Progenitor cell of endocrine pancreas (in vitro differentiated cells): ENCODE results near the gene MT1A. TPM values are rescaled to one million over a fixed set of nuclear protein-coding genes. Genes with fewer than 3 reads are reported as not detected.
"Not testable (repeated sequence)": the region's sequence is repeated elsewhere in the genome, so short reads cannot be mapped to it uniquely, and the experiment has no call there.

ENCODE experiments used
- DNase-seq: peaks from one replicate; pipeline ENCODE4 v3.0.0; 2021; ENCODE audit warnings: low spot score; ENCODE audit not compliant: unreplicated experiment
- H3K27ac Mint-ChIP-seq: 2 replicates; pipeline ENCODE4 v1.8.0; 2021; ENCODE audit warnings: mild to moderate bottlenecking, moderate library complexity, mixed read lengths
- H3K27me3 Mint-ChIP-seq: 2 replicates; pipeline ENCODE4 v1.8.0; 2021; ENCODE audit warnings: mixed read lengths
- H3K36me3 Mint-ChIP-seq: 2 replicates; pipeline ENCODE4 v1.8.0; 2022; ENCODE audit warnings: mixed read lengths; ENCODE audit not compliant: insufficient read depth
- H3K4me1 Mint-ChIP-seq: 2 replicates; pipeline ENCODE4 v1.8.0; 2021; ENCODE audit warnings: low read depth, mixed read lengths
- H3K4me3 Mint-ChIP-seq: 2 replicates; pipeline ENCODE4 v1.8.0; 2021; ENCODE audit warnings: low read depth, mild to moderate bottlenecking, moderate library complexity, mixed read lengths
- H3K9me3 Mint-ChIP-seq: 2 replicates; pipeline ENCODE4 v1.8.0; 2021; ENCODE audit warnings: low read depth, mixed read lengths
- total RNA-seq: library from RNA; stranded (reverse); gene quantifications from 2 replicates; pipeline ENCODE4 v1.2.1, GENCODE V29; 2021
- TF ChIP-seq, protein P1 (sequence below): fragments of 200-600 bp; sonication (generic); IDR thresholded peaks from one replicate; pipeline ENCODE4 v1.5.0; 2021; ENCODE audit warnings: antibody characterized with exemption, mild to moderate bottlenecking; ENCODE audit not compliant: unreplicated experiment

Gene MT1A
- total RNA-seq, 1 donor from 2014 or later, result not detected

GRCh38 chr16:56669005-56669839 lies 30.8 kb downstream of the MT1A start, which contains the start of gene MT1H:
MT1H (plus strand) TSS chr16:56669814; CDS start chr16:56669885, 71 bp downstream.
- peaks cover 99% of the 10 kb centered on the region for H3K27me3 Mint-ChIP-seq
- no peaks in the 10 kb centered on the region for H3K9me3 Mint-ChIP-seq
- no peaks in the 10 kb centered on the region for H3K36me3 Mint-ChIP-seq
- TF ChIP-seq, protein P1, sequence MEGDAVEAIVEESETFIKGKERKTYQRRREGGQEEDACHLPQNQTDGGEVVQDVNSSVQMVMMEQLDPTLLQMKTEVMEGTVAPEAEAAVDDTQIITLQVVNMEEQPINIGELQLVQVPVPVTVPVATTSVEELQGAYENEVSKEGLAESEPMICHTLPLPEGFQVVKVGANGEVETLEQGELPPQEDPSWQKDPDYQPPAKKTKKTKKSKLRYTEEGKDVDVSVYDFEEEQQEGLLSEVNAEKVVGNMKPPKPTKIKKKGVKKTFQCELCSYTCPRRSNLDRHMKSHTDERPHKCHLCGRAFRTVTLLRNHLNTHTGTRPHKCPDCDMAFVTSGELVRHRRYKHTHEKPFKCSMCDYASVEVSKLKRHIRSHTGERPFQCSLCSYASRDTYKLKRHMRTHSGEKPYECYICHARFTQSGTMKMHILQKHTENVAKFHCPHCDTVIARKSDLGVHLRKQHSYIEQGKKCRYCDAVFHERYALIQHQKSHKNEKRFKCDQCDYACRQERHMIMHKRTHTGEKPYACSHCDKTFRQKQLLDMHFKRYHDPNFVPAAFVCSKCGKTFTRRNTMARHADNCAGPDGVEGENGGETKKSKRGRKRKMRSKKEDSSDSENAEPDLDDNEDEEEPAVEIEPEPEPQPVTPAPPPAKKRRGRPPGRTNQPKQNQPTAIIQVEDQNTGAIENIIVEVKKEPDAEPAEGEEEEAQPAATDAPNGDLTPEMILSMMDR, result no peak
- no peaks in the 10 kb centered on the region for H3K4me1 Mint-ChIP-seq
- DNase-seq, result no peak
- no peak within 1 kb of the TSS for H3K27ac Mint-ChIP-seq
- H3K4me3 Mint-ChIP-seq, result no peak within 1 kb of the TSS

- H3K27ac Mint-ChIP-seq, result no peak overlapping the region
- no peaks in the 10 kb centered on the region for H3K36me3 Mint-ChIP-seq
- peaks cover 99% of the 10 kb centered on the region for H3K27me3 Mint-ChIP-seq
- no peaks in the 10 kb centered on the region for H3K4me1 Mint-ChIP-seq
- TF ChIP-seq, protein P1, result no peak
- no peak overlapping the region for H3K4me3 Mint-ChIP-seq
- H3K9me3 Mint-ChIP-seq, result no peaks in the 10 kb centered on the region
- no peak for DNase-seq
Measured at GRCh38 chr16:56669840-56670619, 31.6 kb downstream of the MT1A start.

DNA sequence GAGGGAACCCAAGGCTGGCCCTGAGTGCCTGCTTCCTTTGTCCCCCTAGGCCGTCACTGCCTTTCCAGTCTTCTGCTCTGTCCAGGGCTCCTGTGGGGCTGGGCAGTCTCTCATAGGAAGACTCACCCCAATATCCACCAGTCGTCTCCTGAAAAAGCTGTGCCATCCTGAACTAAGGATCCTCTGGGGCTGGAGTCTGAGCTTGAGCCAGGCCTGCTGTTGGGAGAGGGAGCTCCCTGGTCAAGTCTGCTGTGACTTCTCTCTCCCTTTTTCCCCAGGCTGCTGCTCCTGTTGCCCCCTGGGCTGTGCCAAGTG lies 32.1 kb downstream of the MT1A start:
- Mint-ChIP-seq H3K9me3 (no peaks in the 10 kb centered on the region), H3K4me1 (peaks cover 3% of the 10 kb centered on the region), H3K36me3 (no peaks in the 10 kb centered on the region), H3K27me3 (peaks cover 99% of the 10 kb centered on the region), H3K27ac (no peak overlapping the region), H3K4me3 (no peak overlapping the region)
- TF ChIP-seq, protein P1, result no peak
- no peak for DNase-seq

DNA sequence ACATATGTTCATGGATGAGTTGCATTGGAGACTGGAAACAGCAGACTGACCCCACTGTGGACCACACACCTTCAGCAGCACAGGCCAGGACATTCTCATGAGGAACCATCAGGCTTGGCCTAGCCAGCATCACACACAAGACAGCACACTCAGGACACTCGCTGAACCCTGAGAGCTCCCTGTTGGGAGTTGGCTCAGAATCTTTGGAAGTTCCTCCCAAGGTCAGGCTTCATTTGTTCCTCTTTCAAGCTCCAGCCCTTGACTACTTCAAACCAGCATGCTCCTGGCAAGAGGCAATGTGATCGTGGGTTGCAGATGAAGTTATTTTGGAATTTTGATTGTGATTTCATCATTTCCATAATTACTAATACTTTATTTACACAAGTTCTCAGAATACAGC lies 33.2 kb downstream of the MT1A start:
- not testable (repeated sequence) for H3K4me1 Mint-ChIP-seq, H3K4me3 Mint-ChIP-seq, H3K9me3 Mint-ChIP-seq, DNase-seq, H3K36me3 Mint-ChIP-seq, H3K27ac Mint-ChIP-seq
- H3K27me3 Mint-ChIP-seq, result peaks cover 98% of the 10 kb centered on the region

- H3K27me3 Mint-ChIP-seq, result peaks cover 98% of the 10 kb centered on the region
- H3K4me1 Mint-ChIP-seq, result not testable (repeated sequence)
Measured at GRCh38 chr16:56672171-56672570, 33.7 kb downstream of the MT1A start.

GRCh38 chr16:56672761-56673536 lies 34.5 kb downstream of the MT1A start:
- H3K9me3 Mint-ChIP-seq, result no peaks in the 10 kb centered on the region
- peaks cover 98% of the 10 kb centered on the region for H3K27me3 Mint-ChIP-seq
- H3K4me3 Mint-ChIP-seq, result no peak overlapping the region
- no peak for DNase-seq
- peaks cover 7% of the 10 kb centered on the region for H3K4me1 Mint-ChIP-seq
- H3K36me3 Mint-ChIP-seq, result no peaks in the 10 kb centered on the region
- no peak overlapping the region for H3K27ac Mint-ChIP-seq
- TF ChIP-seq, protein P1, result no peak

More at GRCh38 chr16:56672171-56672570, 33.7 kb downstream of the MT1A start:
- H3K36me3 Mint-ChIP-seq, H3K4me3 Mint-ChIP-seq, DNase-seq, H3K9me3 Mint-ChIP-seq, H3K27ac Mint-ChIP-seq: not testable (repeated sequence)
